SKM-1 treated with dmso at 0.1 percent for 144 hours (cell line): Measurements from ENCODE around the gene ACAP2.
"Not testable (repeated sequence)": the region's sequence is repeated elsewhere in the genome, so short reads cannot be mapped to it uniquely, and the experiment has no call there.

ENCODE experiments used
- DNase-seq: peaks from one replicate; lab custom pipeline; 2025; ENCODE audit not compliant: unreplicated experiment; lab: John Stamatoyannopoulos, UW

ACAP2 gene, protein sequence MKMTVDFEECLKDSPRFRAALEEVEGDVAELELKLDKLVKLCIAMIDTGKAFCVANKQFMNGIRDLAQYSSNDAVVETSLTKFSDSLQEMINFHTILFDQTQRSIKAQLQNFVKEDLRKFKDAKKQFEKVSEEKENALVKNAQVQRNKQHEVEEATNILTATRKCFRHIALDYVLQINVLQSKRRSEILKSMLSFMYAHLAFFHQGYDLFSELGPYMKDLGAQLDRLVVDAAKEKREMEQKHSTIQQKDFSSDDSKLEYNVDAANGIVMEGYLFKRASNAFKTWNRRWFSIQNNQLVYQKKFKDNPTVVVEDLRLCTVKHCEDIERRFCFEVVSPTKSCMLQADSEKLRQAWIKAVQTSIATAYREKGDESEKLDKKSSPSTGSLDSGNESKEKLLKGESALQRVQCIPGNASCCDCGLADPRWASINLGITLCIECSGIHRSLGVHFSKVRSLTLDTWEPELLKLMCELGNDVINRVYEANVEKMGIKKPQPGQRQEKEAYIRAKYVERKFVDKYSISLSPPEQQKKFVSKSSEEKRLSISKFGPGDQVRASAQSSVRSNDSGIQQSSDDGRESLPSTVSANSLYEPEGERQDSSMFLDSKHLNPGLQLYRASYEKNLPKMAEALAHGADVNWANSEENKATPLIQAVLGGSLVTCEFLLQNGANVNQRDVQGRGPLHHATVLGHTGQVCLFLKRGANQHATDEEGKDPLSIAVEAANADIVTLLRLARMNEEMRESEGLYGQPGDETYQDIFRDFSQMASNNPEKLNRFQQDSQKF

DNA sequence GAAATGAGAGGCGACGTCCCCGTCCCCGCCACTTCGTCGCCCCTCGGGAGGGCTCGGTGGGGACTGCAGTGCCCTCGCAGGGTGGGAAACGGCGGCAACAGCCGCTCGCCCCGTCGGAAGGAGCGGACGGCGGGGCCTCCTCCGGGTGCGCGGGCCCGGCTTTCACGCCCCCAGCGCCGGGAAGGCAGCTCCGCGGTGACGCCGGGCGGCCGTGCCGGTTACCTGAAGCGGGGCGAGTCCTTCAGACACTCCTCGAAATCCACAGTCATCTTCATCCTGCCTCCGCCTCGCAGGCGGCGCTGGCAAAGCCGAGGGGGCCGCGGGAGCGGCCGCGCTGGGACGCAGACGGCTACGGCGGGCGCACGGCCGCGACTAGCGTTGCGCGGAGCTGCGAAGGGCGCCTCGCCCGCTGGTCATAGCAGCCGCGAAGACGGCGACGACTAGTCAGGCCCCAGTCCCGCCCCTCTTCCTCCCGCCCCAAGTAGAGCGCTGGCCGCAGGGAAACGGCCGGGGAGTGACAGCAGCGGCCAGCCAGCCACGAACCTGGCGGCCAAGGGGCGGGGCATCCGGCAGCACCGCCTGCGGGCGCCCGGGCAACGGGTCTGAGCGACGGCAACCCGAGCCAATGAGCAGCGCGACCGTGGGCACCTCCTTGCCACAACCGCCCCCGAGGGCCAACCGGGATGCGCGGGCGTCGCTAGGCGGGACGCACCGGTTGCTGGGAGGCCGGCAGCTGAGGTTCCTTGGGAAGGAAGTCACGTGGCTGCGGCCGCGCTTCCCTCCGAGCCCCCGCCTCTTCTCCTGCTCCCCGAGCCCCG lies at the start of gene ACAP2:
TSS of gene ACAP2 (minus strand) at position 448 of the 818 bp plus-strand sequence. CDS start at position 275, 173 bp downstream.
- peak; percentile 100 for DNase-seq

- no peak for DNase-seq
Observed at GRCh38 chr3:195475614-195476013, 32.8 kb upstream of the ACAP2 start.

- not testable (repeated sequence) for DNase-seq
Observed at GRCh38 chr3:195475116-195475515, 32.3 kb upstream of the ACAP2 start.

- DNase-seq = no peak
Observed at GRCh38 chr3:195468841-195469240, 26.0 kb upstream of the ACAP2 start.

- DNase-seq = no peak
Observed at GRCh38 chr3:195468391-195468776, 25.6 kb upstream of the ACAP2 start.

GRCh38 chr3:195467641-195468390 lies 25.0 kb upstream of the ACAP2 start:
- DNase-seq = no peak

DNA sequence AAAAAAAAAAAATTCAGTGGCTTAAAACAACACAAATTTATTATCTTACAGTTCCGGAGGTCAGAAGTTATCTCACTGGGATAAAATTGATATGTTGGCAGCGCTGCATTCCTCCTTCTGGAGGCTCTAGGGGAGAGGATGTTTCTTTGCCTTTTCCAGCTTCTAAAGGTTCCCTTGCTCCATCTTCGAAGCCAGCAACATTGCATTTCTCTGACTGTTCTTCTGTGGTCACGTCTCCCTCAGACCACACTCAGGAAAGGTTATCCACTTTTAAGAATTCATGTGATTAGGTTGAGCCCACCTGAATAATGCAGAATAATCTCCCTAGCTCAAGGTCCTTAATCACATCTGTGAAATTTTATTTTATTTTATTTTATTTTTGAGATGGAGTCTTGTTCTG lies 23.4 kb upstream of the ACAP2 start:
- DNase-seq = no peak

- not testable (repeated sequence) for DNase-seq
Observed at GRCh38 chr3:195462922-195463321, 20.1 kb upstream of the ACAP2 start.

GRCh38 chr3:195462308-195462610 lies 19.4 kb upstream of the ACAP2 start:
- no peak for DNase-seq

DNA sequence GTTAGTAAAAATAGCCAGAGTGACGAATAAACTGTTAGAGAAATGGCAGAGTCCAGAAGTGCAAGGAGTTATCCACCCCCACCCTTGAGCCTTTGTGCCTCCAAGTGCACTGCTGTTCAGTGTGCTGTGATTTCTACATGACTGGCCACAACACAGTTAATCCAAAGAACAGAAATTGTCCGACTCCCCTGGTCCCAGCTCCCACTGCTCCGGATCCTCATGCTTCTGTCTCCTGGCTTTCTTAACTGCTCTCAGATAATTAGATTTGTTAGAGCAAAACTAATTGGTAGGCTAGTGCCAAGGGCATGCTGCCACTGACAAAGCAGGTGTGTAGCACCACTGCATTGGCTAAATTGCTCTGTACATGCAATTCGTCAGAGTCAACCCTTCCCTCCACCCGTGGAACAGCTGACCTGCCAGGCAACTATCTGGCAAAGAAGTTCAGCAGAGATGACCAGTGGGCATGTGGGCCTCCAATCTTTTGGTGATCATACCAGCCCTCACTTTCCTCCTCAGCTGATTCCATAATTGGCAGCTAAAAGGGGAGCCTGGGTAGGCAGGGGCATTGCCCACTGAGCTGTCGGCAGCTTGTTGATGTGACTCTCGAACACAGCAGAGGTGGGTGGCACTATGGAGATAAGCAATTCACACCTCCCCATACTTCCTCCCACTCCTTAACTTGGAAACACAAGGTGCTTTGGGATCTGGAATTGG lies 18.9 kb upstream of the ACAP2 start:
- no peak for DNase-seq

DNA sequence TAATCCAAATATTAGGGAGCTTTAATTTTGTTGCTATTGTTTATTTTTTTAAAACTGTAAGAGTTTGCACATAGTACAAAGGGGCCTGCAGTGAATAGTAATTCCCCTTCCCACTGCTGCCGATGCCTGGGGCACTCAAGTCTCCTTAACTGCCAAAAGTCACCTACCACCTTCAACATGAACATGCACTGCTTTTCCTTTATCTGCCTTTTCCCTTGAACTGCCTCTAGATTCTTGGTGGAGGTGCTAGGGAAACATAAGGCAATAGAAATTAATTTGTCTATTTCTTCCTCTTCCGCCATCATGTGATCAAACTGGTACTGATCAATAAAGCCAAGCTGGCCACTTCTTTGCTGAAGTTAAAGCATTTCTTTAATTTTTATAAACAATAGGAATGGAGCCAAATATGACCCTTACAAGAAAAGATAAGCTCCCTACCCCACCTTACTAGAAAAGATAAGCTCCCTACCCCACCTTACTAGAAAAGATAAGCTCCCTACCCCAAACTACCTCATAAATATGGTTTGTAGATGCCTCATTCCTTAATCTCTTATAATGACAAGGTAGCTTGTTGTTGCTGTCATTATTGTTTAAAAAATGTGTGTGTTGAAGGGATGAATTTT lies 17.4 kb upstream of the ACAP2 start:
- no peak for DNase-seq

GRCh38 chr3:195458316-195458717 lies 15.5 kb upstream of the ACAP2 start:
- peak; percentile 60 for DNase-seq

GRCh38 chr3:195455789-195456188 lies 13.0 kb upstream of the ACAP2 start:
- DNase-seq = no peak

DNA sequence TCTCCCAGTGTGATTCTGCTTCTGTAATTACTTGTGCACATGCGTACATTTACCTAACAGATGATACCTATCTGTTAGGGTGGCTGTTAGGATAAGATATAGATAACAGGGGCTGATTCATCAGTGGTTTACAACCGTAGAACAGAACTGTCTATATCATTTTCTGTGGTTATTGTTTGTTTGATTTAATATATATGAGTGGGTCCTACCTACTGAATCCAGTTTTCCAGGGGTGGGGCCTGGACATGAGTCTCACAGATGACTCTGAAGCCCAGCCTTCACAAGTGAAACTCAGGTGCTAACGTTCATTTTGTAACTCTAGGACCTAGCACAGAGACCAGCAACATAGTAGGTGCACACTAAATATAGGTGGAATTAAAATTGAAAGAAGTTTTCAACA lies 10.4 kb upstream of the ACAP2 start:
- DNase-seq = no peak

DNA sequence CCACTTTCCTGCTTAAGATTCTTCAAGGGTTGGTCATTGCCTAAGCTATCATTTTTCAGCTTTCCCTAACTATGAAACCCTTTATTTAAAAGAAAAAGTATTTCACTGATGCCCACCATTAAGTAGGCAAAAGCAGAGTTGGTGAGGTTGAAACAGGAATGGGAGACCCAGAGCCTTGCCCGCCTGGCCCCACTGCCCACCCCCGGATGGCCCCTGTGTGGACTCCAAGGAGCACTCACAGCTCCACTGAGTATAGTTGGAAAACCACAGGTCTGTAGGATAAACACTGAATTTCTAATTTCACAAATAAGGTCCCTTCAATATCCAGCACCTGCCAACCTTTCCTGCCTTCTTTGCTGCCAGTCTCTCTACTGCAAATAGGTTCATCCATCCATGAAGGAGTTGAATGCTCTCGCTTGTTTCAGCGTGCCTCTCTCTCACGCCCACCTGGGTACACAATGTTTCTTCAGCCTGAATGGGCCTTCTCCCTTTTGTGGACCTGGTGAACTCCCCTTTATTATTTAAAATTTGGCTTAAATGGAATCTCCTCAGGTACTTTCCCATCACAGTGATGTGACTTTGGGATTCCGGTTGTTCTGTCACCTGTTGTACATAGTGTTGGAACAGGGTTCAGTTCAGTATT lies 8.7 kb upstream of the ACAP2 start:
- DNase-seq = no peak

DNA sequence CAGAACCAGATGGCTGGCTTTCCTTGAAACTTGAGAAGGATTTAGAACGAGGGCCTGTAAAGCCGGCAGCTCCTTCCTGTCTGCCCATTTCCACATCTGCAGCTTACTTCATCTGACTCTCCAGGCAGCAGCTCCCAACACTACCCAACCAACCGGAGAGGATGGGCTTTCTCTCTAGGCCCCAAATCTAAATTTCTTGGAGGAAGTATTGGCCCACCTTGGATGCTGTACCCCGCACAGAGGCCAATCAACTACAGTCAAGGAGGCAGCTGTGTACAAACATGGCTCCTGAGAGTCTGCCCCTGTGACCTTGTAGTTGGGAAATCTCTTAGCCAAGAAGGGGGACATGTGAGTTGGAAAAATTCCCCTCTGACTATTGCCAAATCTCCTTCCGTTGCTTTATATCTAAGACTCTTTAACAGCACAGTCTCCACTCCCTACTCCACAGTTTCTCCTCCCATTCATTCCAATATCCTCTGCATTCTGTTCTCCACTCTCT lies 8.0 kb upstream of the ACAP2 start:
- DNase-seq = peak; percentile 52

GRCh38 chr3:195448205-195448875 lies 5.5 kb upstream of the ACAP2 start:
- no peak for DNase-seq

DNA sequence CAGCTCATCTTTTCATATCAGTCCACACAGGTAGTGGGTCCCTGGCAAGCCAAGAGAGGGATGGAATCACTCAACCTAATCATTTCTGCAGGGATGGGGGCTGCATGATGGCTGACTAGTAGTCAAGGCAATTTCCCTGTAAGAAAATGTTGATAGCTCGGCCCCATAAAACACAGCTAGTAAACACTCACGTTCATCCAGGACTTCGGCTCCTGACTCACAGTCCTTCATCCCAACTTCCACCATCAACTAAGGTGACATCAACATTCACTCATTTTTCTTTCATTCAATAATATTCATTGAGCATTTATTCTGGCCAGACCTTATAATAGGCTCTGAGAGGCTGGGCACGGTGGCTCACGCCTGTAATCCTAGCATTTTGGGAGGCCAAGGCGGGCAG lies 4.4 kb upstream of the ACAP2 start:
- DNase-seq = no peak

- DNase-seq = no peak
Observed at GRCh38 chr3:195446359-195446758, 3.5 kb upstream of the ACAP2 start.
